GM12872 (cell line): ENCODE data around the gene RPL22.

Source experiments
- TF ChIP-seq, protein P1 (sequence below): IDR thresholded peaks from 3 replicates; pipeline ENCODE4 v1.5.1; 2011; ENCODE audit warnings: low read depth, mild to moderate bottlenecking, low read length, moderate library complexity; ENCODE audit not compliant: insufficient read depth

RPL22 gene

DNA sequence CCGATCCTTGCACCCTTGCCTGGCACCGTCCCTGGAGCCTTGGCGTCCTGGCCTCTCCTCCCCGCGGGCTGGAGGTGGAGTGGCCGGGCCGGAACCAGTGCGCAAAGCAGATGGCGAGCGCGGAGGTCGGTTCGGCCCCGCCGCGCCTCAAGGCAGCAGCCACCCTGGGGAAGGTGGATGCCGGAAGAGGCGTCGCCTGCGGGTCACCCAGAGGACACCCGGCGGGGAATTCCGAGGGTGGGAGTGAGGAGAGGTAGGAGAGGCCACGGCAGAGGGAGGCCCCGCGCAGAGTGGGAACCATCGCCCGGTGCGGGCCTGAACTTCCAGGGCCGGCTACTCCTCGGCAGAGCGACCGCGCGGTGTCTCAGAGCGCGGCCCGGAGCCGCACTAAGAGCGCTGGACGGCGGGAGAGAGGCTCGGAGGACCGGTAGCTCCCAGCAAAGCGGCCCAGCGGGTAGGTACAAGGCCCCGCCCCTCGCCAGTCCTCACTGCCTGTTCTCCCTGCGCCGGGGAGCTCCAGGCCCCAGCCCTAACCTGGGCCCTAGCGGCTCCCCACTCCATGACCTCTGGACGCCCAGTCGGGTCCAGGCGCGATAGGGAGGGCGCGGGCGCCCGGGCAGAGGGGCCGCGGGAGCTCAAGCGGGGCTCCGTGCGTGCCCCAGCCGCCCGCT is 6.6 kb upstream of the RPL22 start, which contains the start of gene RNF207:
RNF207 (plus strand) TSS at position 271 of the 671 bp plus-strand sequence. CDS start 417 bp downstream, outside the sequence.
- TF ChIP-seq, protein P1, sequence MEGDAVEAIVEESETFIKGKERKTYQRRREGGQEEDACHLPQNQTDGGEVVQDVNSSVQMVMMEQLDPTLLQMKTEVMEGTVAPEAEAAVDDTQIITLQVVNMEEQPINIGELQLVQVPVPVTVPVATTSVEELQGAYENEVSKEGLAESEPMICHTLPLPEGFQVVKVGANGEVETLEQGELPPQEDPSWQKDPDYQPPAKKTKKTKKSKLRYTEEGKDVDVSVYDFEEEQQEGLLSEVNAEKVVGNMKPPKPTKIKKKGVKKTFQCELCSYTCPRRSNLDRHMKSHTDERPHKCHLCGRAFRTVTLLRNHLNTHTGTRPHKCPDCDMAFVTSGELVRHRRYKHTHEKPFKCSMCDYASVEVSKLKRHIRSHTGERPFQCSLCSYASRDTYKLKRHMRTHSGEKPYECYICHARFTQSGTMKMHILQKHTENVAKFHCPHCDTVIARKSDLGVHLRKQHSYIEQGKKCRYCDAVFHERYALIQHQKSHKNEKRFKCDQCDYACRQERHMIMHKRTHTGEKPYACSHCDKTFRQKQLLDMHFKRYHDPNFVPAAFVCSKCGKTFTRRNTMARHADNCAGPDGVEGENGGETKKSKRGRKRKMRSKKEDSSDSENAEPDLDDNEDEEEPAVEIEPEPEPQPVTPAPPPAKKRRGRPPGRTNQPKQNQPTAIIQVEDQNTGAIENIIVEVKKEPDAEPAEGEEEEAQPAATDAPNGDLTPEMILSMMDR = no peak

DNA sequence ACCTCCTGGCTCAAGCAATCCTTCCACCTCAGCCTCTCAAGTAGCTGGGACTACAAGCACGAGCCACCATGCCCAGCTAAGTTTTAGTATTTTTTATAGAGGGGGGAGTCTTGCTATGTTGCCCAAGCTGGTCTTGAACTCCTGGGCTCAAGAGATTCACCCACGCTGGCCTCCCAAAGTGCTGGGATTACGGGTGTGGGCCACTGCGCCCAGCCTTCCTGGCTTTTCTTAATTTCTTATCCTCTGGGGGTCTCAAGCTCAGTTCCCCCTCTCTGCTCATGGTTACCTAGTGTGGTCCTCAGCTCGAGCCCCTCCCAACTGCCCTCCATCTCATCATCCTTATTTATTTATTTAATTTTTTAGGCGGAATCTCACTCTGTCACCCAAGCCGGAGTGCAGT is 2.9 kb upstream of the RPL22 start:
- TF ChIP-seq, protein P1 = no peak

DNA sequence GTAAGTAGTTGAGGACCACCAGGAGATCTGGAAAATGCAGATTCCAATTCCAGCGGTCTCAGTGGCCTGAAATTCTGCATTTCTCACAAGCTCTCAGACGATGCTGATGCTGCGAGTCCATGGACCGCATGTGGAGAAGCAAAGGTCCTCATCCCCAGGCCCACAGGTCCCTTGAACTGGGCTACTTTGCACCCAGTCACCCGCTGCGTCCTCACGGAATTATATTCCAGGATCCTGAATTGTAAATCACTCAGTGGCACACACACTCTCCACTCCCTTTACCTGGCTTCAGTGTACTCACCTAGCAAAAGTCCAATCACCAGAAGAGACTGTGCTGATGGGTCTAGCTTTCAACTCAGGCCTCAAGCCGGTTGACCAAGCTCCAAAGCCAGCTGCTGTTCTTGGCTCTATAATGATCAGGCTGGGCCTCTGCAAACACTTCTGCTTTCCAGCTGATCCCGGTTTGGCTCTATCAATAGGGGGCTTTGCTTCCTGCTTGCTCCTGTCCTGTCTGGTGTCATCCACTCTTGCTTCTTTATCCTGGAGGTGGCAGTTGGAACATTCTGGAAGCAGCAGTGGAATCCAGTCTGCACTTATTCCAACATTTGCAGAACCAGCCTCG is 904 bp upstream of the RPL22 start:
- TF ChIP-seq, protein P1 = no peak

DNA sequence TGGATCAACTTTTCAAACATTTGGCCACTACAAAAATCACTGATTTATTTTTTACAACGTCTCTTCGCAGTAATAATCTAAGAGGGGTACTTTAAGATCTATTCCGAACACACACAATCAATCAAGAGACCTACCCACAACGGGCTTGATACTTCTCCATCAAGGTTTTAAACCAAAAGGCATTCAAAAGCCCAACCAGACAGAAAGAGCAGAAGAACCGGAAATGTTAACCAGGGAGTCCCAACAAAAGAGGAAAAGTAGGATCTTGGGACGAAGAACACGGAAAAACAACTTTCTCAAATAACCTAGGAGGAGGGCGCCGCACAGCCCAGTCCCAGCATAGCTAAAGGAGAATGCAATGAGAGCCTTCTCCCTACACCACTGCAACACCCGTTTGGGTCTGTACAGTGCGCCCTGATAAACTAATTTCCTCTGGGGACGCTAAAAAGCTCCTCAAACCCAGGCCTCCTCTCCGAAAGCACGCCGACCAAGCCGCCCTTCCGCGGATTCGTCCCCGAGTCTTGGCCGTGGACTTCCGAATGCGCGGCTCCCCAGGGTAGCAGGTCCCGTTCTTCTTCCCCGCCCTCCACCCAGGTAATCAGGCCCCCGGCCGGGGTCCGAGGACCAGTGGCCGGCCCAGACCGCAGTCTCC is 623 bp downstream of the RPL22 start:
- TF ChIP-seq, protein P1 = no peak

DNA sequence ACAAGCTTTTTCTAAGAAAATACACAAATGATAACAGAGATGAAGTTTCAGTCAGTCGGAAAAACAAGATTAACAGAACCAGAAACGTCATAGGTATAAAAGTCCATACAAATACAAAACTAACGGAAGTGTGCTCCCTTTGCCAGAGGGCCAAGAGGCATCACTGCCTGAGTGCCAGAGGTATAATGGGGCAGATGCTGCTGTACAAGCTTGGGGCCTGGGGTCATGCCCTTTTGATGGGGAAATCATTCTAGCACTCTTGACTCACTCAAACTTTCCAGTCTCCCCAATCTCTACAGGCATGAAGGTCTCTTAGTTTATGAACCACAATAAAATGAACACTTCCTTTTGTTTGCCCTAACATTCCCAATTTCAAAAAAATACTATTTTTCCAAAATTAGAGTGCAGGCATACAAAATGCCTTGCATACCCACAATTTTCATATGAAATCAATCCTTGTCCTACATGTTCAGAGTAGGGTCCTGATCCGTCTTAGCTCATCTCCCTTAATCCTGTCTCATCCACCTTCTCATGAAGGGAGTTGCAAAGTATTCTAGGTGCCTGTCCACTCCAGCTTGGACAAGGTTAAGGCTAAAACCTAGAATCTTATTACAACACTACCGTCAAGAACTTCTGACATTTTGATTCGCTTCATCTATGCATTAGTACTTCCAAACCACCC is 1.5 kb downstream of the RPL22 start:
- TF ChIP-seq, protein P1 = no peak

DNA sequence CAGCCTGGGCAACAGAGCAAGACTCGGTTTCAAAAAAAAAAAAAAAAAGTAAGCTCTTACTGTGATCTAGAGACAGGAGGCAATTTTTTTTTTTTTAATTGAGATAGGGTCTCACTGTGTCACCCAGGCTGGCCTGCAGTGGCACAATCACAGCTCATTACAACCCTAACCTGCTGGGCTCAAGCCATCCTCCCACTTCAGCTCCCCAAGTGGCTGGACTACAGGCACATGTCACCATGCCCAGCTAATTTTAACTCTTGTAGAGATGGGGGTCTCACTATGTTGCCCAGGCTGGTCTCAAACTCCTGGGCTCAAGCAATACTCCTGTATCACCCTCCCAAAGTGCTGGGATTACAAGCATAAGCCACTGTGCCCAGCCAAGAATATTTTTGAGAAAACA is 7.4 kb downstream of the RPL22 start:
- TF ChIP-seq, protein P1 = no peak

DNA sequence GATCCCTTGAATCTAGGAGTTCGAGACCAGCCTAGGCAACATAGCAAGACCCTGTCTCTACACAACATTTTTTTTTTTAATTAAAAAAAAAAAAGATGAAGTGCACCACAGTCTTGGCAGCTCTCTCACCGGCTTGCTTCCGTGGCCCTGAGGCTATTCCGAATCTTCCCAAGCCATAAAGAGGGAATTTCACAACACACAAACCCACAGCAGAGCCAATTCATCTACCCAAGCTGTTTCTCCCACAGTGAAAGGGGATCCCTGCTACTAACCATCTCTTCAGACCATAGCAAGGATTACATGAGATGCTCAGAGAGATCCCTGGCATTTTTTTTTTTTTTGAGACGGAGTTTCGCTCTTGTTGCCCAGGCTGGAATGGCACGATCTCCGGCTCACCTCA is 10.9 kb downstream of the RPL22 start:
- TF ChIP-seq, protein P1 = no peak
